WTC11 (cell line): ENCODE results near the gene SNCA.

Source experiments
- AFF4 ChIP-seq: sonication (generic); formaldehyde crosslinking; IDR thresholded peaks from 2 replicates; pipeline ENCODE4 v1.8.1; 2023; ENCODE audit warnings: mild to moderate bottlenecking, missing genetic modification reagents, borderline replicate concordance
- CTCF ChIP-seq: fragments of 200-600 bp; IDR thresholded peaks from 2 replicates; pipeline ENCODE4 v1.8.0; 2022; ENCODE audit warnings: antibody characterized with exemption
- E2F1 ChIP-seq: sonication (generic); formaldehyde crosslinking; IDR thresholded peaks from 2 replicates; pipeline ENCODE4 v1.8.0; 2022; ENCODE audit warnings: mild to moderate bottlenecking, missing genetic modification reagents
- MAX ChIP-seq: sonication (generic); formaldehyde crosslinking; IDR thresholded peaks from 2 replicates; pipeline ENCODE4 v1.8.0; 2022; ENCODE audit warnings: mild to moderate bottlenecking, missing genetic modification reagents
- ZNF281 ChIP-seq: sonication (generic); formaldehyde crosslinking; IDR thresholded peaks from 2 replicates; pipeline ENCODE4 v1.8.0; 2023; ENCODE audit warnings: mild to moderate bottlenecking, missing genetic modification reagents

- TF ChIP-seq CTCF, result no peak
- no peak for TF ChIP-seq E2F1 (CRISPR knock-in tag)
- TF ChIP-seq ZNF281, result no peak
- TF ChIP-seq AFF4 (CRISPR knock-in tag), result no peak
- TF ChIP-seq MAX (CRISPR knock-in tag), result no peak
These were observed 95.2 kb downstream of the SNCA start for GRCh38 chr4:89741768-89742167.
